ES-I3 (cell line): ENCODE results near the gene AOPEP.

Experiments
- H3K36me3 ChIP-seq: 2 replicates; pipeline ENCODE4 v1.6.1; 2013; ENCODE audit warnings: mild to moderate bottlenecking, low read length, control low read depth, moderate library complexity; ENCODE audit not compliant: insufficient read depth
- H3K4me1 ChIP-seq: 2 replicates; pipeline ENCODE4 v1.6.1; 2013; ENCODE audit warnings: mild to moderate bottlenecking, control low read depth, low read length; ENCODE audit not compliant: insufficient read depth
- H3K9ac ChIP-seq: 2 replicates; pipeline ENCODE4 v1.6.1; 2013; ENCODE audit warnings: low read depth, mild to moderate bottlenecking, low read length, moderate library complexity
- H3K9me3 ChIP-seq: 2 replicates; pipeline ENCODE4 v1.6.1; 2013; ENCODE audit warnings: mild to moderate bottlenecking, low read length, moderate library complexity; ENCODE audit not compliant: control insufficient read depth, insufficient read depth

The AOPEP gene

GRCh38 chr9:94801234-94801633, 74.7 kb downstream of the AOPEP start:
- H3K4me1 ChIP-seq, result peaks cover 11% of the 10 kb centered on the region
- H3K36me3 ChIP-seq, result no peaks in the 10 kb centered on the region
- H3K9ac ChIP-seq, result no peak overlapping the region
- H3K9me3 ChIP-seq, result no peaks in the 10 kb centered on the region

GRCh38 chr9:94801681-94802080, 75.2 kb downstream of the AOPEP start:
- Histone ChIP-seq H3K36me3 (no peaks in the 10 kb centered on the region), H3K4me1 (peaks cover 11% of the 10 kb centered on the region), H3K9ac (no peak overlapping the region), H3K9me3 (no peaks in the 10 kb centered on the region)

DNA sequence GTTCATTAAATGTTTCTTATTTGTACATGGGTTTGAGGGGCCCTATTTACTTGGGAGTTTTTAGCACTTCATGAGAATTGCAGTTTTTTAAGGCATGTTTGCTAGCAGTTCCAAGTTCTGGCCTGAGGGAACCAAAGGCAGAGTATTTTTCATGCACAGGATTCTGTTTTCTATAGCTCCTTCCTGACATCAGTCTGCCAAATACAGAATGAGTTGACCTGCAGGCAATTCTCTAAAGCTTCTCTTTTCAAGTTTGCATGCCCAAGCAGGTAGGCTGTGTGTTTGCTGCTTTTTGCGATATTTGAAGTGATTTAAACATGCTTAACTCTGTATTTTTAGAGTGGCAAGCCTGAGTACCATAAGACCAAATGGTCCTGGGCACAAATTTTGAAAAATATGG, 75.8 kb downstream of the AOPEP start:
- no peaks in the 10 kb centered on the region for H3K9me3 ChIP-seq
- no peak overlapping the region for H3K9ac ChIP-seq
- no peaks in the 10 kb centered on the region for H3K36me3 ChIP-seq
- H3K4me1 ChIP-seq, result peaks cover 11% of the 10 kb centered on the region

- Histone ChIP-seq H3K9me3 (no peaks in the 10 kb centered on the region), H3K4me1 (peaks cover 11% of the 10 kb centered on the region), H3K9ac (no peak overlapping the region), H3K36me3 (no peaks in the 10 kb centered on the region)
Observed at GRCh38 chr9:94802793-94803192, 76.3 kb downstream of the AOPEP start.

GRCh38 chr9:94804316-94804715, 77.8 kb downstream of the AOPEP start:
- Histone ChIP-seq H3K36me3 (no peaks in the 10 kb centered on the region), H3K4me1 (peaks cover 11% of the 10 kb centered on the region), H3K9me3 (no peaks in the 10 kb centered on the region), H3K9ac (no peak overlapping the region)

DNA sequence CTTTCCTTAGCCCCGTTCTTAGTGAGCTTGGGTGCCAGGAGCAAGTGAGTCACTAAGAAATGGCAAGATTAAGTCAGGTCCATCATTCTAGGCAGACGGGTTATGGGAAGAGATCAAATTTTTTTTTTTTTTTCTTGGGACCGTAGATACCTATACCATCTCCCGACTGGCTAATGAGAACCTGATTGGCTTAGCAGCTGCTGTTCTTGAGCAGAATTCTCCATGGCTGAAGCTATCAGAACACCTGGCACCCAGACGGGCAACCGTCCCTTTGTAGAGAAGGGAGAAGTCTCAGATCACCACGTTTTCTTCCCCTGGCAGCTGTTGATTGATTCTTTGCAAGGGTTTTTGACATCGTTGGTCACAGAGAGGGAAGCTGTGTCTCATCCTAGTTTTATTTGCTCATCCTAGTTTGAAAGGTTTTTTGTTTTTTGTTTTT, 78.6 kb downstream of the AOPEP start:
- Histone ChIP-seq H3K9me3 (no peaks in the 10 kb centered on the region), H3K9ac (no peak overlapping the region), H3K36me3 (no peaks in the 10 kb centered on the region), H3K4me1 (peaks cover 11% of the 10 kb centered on the region)

DNA sequence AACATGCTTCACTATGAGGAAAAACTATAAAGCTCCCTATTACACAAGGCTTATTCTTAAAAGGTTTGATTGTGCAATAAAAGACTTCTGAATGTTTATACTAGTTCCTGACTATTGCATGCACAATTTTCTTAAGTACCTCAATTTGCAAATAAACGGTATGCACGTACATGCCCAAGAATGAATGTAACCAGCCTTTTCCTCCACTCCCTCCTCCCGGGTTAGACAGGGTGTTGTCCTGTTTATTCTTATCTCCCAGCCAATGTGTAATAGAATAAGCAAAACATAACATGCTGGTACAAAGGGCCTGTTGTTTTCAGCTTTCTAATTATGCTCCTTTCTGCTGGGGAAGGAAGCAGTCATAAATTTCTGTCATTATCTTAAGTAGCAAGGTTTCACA, 79.1 kb downstream of the AOPEP start:
- no peak overlapping the region for H3K9ac ChIP-seq
- no peaks in the 10 kb centered on the region for H3K9me3 ChIP-seq
- H3K36me3 ChIP-seq, result no peaks in the 10 kb centered on the region
- peaks cover 11% of the 10 kb centered on the region for H3K4me1 ChIP-seq

- peaks cover 11% of the 10 kb centered on the region for H3K4me1 ChIP-seq
- H3K9ac ChIP-seq, result no peak overlapping the region
Observed at GRCh38 chr9:94806307-94806893, 79.9 kb downstream of the AOPEP start.

GRCh38 chr9:94807556-94807955, 81.1 kb downstream of the AOPEP start:
- Histone ChIP-seq H3K4me1 (peaks cover 7% of the 10 kb centered on the region), H3K36me3 (no peaks in the 10 kb centered on the region), H3K9ac (no peak overlapping the region), H3K9me3 (no peaks in the 10 kb centered on the region)

More at GRCh38 chr9:94806307-94806893, 79.9 kb downstream of the AOPEP start:
- Histone ChIP-seq H3K36me3 (no peaks in the 10 kb centered on the region), H3K9me3 (no peaks in the 10 kb centered on the region)

DNA sequence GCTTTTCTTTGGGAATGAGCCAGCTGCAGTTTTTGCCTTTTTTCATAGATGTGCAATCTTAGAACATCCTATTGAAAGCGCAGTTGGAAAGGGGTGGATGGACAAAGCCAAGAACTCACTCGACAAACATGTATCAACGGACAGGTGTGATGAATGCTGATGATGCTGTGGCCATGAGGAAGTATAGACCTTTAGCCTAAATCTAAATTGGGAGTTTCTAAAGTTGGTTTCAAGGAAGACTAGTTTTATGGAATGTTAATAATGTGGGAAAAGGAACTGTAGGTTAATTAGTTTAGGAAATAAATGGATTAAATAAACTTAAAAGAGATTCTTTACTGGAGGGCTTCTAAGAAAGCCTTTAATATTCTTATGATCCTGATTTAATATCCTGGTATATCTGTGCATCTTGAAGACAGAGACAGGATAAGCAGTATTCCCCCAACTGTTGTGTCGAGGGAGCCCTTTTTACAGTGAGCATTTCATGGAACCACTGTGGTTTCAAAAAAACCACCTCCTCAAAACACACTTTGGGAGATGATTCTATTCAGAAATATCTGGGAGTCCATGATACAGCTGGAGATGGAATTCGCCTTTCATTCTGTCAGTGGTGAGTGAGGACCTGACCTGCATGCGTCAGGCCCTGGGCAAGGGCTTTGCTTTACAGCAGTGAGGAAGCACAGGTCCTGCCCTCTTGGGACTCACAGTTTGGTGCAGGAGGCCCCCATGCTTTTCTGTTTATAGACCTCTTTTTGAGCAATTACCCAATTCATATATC, 82.6 kb downstream of the AOPEP start:
- Histone ChIP-seq H3K9ac (no peak overlapping the region), H3K9me3 (no peaks in the 10 kb centered on the region), H3K36me3 (no peaks in the 10 kb centered on the region), H3K4me1 (peaks cover 4% of the 10 kb centered on the region; the same call in 1 of the 2 replicates)

- Histone ChIP-seq H3K9ac (no peak overlapping the region), H3K36me3 (no peaks in the 10 kb centered on the region), H3K9me3 (no peaks in the 10 kb centered on the region), H3K4me1 (peaks cover 4% of the 10 kb centered on the region; the same call in 1 of the 2 replicates)
Observed at GRCh38 chr9:94809778-94810177, 83.3 kb downstream of the AOPEP start.

- H3K4me1 ChIP-seq, result no peaks in the 10 kb centered on the region
- no peaks in the 10 kb centered on the region for H3K36me3 ChIP-seq
- H3K9me3 ChIP-seq, result no peaks in the 10 kb centered on the region
- no peak overlapping the region for H3K9ac ChIP-seq
Observed at GRCh38 chr9:94811074-94811473, 84.6 kb downstream of the AOPEP start.

GRCh38 chr9:94812343-94812742, 85.8 kb downstream of the AOPEP start:
- Histone ChIP-seq H3K4me1 (no peaks in the 10 kb centered on the region), H3K9me3 (no peaks in the 10 kb centered on the region), H3K9ac (no peak overlapping the region), H3K36me3 (no peaks in the 10 kb centered on the region)

DNA sequence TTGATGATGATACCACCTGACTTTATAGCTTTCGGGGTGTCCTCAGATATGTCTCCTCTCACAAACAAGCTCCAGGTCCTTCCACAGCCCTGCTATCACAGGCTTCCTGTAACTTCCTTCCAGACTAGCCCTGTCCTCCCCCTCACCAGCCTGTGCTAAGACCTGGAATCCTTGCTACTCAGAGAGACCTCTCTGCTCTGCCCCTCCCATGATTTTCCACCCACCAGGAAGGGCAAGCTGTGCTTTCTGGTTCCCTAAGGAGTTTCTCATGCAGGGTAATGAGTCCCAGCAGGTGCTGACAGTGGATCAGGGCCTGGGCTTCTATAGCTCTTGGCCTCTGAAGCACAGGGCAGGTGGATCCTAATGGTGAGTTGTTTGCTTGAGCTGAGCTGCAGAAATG, 86.9 kb downstream of the AOPEP start:
- no peak overlapping the region for H3K9ac ChIP-seq
- H3K9me3 ChIP-seq, result no peaks in the 10 kb centered on the region
- no peaks in the 10 kb centered on the region for H3K36me3 ChIP-seq
- H3K4me1 ChIP-seq, result no peaks in the 10 kb centered on the region
